ENCODE measurements around the gene FSTL3.

Gene FSTL3

DNA sequence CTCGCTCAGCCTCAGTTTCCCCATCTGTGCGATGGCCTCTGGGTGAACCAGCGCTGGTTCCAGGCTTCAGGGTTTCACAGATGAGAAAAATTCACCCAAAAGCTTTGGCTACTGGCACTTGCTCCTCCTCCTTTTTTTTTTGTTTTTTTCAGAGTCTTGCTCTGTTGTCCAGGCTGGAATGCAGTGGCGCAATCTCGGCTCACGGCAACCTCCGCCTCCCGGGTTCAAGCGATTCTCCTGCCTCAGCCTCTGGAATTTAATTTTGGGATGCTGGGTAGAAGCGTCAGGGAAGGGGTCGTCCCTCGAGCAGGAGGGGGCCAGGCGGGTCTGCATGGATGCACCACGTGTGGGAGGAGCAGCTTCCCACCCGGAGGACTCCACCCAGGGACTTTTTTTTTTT, 12.0 kb downstream of the FSTL3 start:
- no peaks in the 10 kb centered on the region for H3K4me1 ChIP-seq (ENCODE audit: control insufficient read depth, low read depth, low read length)
- H3K36me3 ChIP-seq (ENCODE audit: control insufficient read depth, insufficient read depth, low read length), result no peaks in the 10 kb centered on the region
- no peak for DNase-seq
- H2AK5ac ChIP-seq (ENCODE audit: low read length), result no peak overlapping the region
- H3K18ac ChIP-seq (ENCODE audit: low read length), result no peak overlapping the region
- H3K79me1 ChIP-seq (ENCODE audit: low read length), result no peaks in the 10 kb centered on the region
- no peak overlapping the region for H3K27ac ChIP-seq (ENCODE audit: low read depth, low read length)
- no peak overlapping the region for H3K4ac ChIP-seq (ENCODE audit: low read depth, low read length)
- no peak overlapping the region for H2BK15ac ChIP-seq (replicated peaks; ENCODE audit: low read depth)
- H3K9ac ChIP-seq (ENCODE audit: low read length), result no peak overlapping the region
- no peak overlapping the region for H3K23ac ChIP-seq (ENCODE audit: low read length)
- no peaks in the 10 kb centered on the region for H3K27me3 ChIP-seq (ENCODE audit: insufficient read depth, low read length, poor library complexity)
- H3K4me2 ChIP-seq (ENCODE audit: low read length), result no peak overlapping the region
- H2BK5ac ChIP-seq (ENCODE audit: low read length), result no peak overlapping the region
- no peaks in the 10 kb centered on the region for H3K79me2 ChIP-seq (ENCODE audit: control insufficient read depth, insufficient read depth, low read length)
- WGBS (ENCODE audit: extremely low coverage, insufficient coverage, low lambda C conversion rate), result no CpG with 5 or more reads among the region's 15 CpGs
- H4K8ac ChIP-seq (ENCODE audit: low read depth, low read length), result no peak overlapping the region
- H3K4me3 ChIP-seq (ENCODE audit: low read length), result no peak overlapping the region
- no peak overlapping the region for H3K56ac ChIP-seq (ENCODE audit: low read length)
- H4K5ac ChIP-seq (ENCODE audit: low read length), result no peak overlapping the region
- H2BK120ac ChIP-seq (ENCODE audit: low read depth, low read length), result no peak overlapping the region

DNA sequence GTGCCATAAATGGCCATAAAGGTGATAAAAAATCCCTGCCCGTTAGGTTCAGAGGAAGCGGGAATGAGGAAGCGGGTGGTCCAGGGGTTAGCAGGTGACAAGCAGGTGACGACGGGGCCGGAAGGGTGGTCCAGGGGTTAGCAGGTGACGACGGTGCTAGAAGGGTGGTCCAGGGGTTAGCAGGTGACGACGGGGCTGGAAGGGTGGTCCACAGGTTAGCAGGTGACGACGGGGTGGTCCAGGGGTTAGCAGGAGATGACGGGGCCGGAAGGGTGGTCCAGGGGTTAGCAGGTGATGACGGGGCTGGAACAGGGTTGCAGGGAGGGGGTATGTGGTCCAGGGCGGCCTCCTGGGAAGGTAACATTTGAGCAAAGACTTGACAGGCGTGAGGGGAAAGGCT, 12.8 kb downstream of the FSTL3 start:
- Histone ChIP-seq H3K4ac (ENCODE audit: low read depth, low read length) (no peak overlapping the region), H3K27me3 (ENCODE audit: insufficient read depth, low read length, poor library complexity) (no peaks in the 10 kb centered on the region), H3K4me2 (ENCODE audit: low read length) (no peak overlapping the region), H3K4me1 (ENCODE audit: control insufficient read depth, low read depth, low read length) (no peaks in the 10 kb centered on the region), H2AK5ac (ENCODE audit: low read length) (no peak overlapping the region), H2BK15ac (replicated peaks; ENCODE audit: low read depth) (no peak overlapping the region), H3K79me2 (ENCODE audit: control insufficient read depth, insufficient read depth, low read length) (no peaks in the 10 kb centered on the region), H2BK5ac (ENCODE audit: low read length) (no peak overlapping the region), H3K4me3 (ENCODE audit: low read length) (no peak overlapping the region), H3K9ac (ENCODE audit: low read length) (no peak overlapping the region), H3K56ac (ENCODE audit: low read length) (no peak overlapping the region), H3K23ac (ENCODE audit: low read length) (no peak overlapping the region), H4K8ac (ENCODE audit: low read depth, low read length) (no peak overlapping the region), H3K79me1 (ENCODE audit: low read length) (no peaks in the 10 kb centered on the region), H3K27ac (ENCODE audit: low read depth, low read length) (no peak overlapping the region), H2BK120ac (ENCODE audit: low read depth, low read length) (no peak overlapping the region), H3K18ac (ENCODE audit: low read length) (no peak overlapping the region), H4K5ac (ENCODE audit: low read length) (no peak overlapping the region), H3K36me3 (ENCODE audit: control insufficient read depth, insufficient read depth, low read length) (no peaks in the 10 kb centered on the region)
- no CpG with 5 or more reads among the region's 17 CpGs for WGBS (ENCODE audit: extremely low coverage, insufficient coverage, low lambda C conversion rate)
- DNase-seq, result no peak

DNA sequence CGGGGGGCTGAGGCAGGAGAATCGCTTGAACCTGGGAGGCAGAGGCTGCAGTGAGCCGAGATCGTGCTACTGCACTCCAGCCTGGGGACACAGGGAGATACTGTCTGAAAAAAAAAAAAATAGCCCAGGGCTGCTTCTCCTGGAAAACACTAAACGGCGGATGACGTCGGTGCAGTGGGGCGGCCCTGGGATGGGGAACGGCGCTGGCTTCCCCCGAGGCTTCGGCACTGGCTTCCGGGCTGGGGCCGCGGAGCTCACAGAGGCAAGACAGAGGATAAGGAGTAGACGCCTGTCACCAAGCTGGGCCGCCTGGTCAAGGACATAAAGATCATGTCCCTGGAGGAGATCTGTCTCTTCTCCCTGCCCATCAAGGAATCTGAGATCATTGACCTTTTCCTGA, 14.0 kb downstream of the FSTL3 start:
- no CpG with 5 or more reads among the region's 18 CpGs for WGBS (ENCODE audit: extremely low coverage, insufficient coverage, low lambda C conversion rate)
- Histone ChIP-seq H3K18ac (ENCODE audit: low read length) (no peak overlapping the region), H3K4ac (ENCODE audit: low read depth, low read length) (no peak overlapping the region)

DNA sequence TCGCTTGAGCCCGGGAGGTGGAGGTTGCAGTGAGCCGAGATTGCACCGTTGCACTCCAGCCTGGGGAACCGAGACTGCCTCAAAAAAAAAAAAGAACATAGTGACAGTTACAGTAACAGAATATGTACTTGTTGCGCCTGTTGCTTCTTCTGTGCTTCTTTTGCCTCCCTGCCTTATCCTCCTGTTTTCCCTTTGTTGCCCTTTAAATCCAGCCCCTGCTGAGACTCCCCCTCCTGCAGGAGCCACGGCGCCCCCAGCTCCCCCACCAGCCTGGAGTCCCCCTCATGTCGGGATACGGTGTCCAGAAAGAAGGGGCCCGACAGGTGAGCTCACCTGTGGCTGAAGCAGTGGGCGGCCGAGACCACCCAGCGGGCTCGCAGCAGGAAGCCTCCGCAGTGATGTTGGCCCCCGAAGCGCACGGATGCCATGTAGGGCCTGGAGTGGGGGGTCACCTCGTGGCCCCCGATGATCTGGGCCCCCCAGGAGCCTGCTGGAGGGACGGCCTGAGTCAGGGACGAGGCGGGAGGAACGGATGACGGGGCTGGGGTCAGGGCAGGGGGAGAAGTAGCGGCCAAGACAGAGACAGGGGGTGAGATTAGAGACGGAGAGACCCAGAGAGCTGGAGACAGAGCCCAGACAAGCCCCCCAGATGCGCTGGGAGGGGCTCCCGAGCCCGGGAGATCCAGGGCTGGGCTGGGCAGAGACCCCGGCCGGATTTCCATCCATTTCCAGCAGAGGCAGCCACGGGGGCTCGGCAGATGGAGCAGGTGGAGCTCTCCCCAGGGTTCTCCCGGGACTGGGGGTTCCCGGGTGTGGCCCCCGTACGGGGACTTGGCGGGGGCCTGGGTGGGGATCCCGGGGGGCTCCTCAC, 18.5 kb downstream of the FSTL3 start:
- no peak overlapping the region for H2BK120ac ChIP-seq (ENCODE audit: low read depth, low read length)
- no peak overlapping the region for H2AK5ac ChIP-seq (ENCODE audit: low read length)
- no peak overlapping the region for H2BK15ac ChIP-seq (replicated peaks; ENCODE audit: low read depth)
- no peak overlapping the region for H2BK5ac ChIP-seq (ENCODE audit: low read length)
- no peaks in the 10 kb centered on the region for H3K79me1 ChIP-seq (ENCODE audit: low read length)
- H3K4ac ChIP-seq (ENCODE audit: low read depth, low read length), result no peak overlapping the region
- H3K79me2 ChIP-seq (ENCODE audit: control insufficient read depth, insufficient read depth, low read length), result no peaks in the 10 kb centered on the region
- H3K9ac ChIP-seq (ENCODE audit: low read length), result no peak overlapping the region
- H3K4me3 ChIP-seq (ENCODE audit: low read length), result no peak overlapping the region
- H3K18ac ChIP-seq (ENCODE audit: low read length), result no peak overlapping the region
- no peak overlapping the region for H3K23ac ChIP-seq (ENCODE audit: low read length)
- no peak overlapping the region for H4K8ac ChIP-seq (ENCODE audit: low read depth, low read length)
- no peaks in the 10 kb centered on the region for H3K36me3 ChIP-seq (ENCODE audit: control insufficient read depth, insufficient read depth, low read length)
- no peak overlapping the region for H3K56ac ChIP-seq (ENCODE audit: low read length)
- H3K4me1 ChIP-seq (ENCODE audit: control insufficient read depth, low read depth, low read length), result no peaks in the 10 kb centered on the region
- no peak for DNase-seq
- no peak overlapping the region for H3K27ac ChIP-seq (ENCODE audit: low read depth, low read length)
- no CpG with 5 or more reads among the region's 41 CpGs for WGBS (ENCODE audit: extremely low coverage, insufficient coverage, low lambda C conversion rate)
- H3K27me3 ChIP-seq (ENCODE audit: insufficient read depth, low read length, poor library complexity), result no peaks in the 10 kb centered on the region
- no peak overlapping the region for H4K5ac ChIP-seq (ENCODE audit: low read length)
- H3K4me2 ChIP-seq (ENCODE audit: low read length), result no peak overlapping the region

More for the DNA sequence above, 14.0 kb downstream of the FSTL3 start:
- Histone ChIP-seq H3K79me2 (ENCODE audit: control insufficient read depth, insufficient read depth, low read length) (no peaks in the 10 kb centered on the region), H3K9ac (ENCODE audit: low read length) (no peak overlapping the region), H2BK15ac (replicated peaks; ENCODE audit: low read depth) (no peak overlapping the region), H2BK5ac (ENCODE audit: low read length) (no peak overlapping the region), H3K27ac (ENCODE audit: low read depth, low read length) (no peak overlapping the region), H4K8ac (ENCODE audit: low read depth, low read length) (no peak overlapping the region), H3K4me1 (ENCODE audit: control insufficient read depth, low read depth, low read length) (no peaks in the 10 kb centered on the region), H3K56ac (ENCODE audit: low read length) (no peak overlapping the region), H2AK5ac (ENCODE audit: low read length) (no peak overlapping the region), H3K27me3 (ENCODE audit: insufficient read depth, low read length, poor library complexity) (no peaks in the 10 kb centered on the region), H3K4me3 (ENCODE audit: low read length) (no peak overlapping the region), H2BK120ac (ENCODE audit: low read depth, low read length) (no peak overlapping the region), H4K5ac (ENCODE audit: low read length) (no peak overlapping the region), H3K23ac (ENCODE audit: low read length) (no peak overlapping the region), H3K36me3 (ENCODE audit: control insufficient read depth, insufficient read depth, low read length) (no peaks in the 10 kb centered on the region), H3K79me1 (ENCODE audit: low read length) (no peaks in the 10 kb centered on the region), H3K4me2 (ENCODE audit: low read length) (no peak overlapping the region)
- no peak for DNase-seq

DNA sequence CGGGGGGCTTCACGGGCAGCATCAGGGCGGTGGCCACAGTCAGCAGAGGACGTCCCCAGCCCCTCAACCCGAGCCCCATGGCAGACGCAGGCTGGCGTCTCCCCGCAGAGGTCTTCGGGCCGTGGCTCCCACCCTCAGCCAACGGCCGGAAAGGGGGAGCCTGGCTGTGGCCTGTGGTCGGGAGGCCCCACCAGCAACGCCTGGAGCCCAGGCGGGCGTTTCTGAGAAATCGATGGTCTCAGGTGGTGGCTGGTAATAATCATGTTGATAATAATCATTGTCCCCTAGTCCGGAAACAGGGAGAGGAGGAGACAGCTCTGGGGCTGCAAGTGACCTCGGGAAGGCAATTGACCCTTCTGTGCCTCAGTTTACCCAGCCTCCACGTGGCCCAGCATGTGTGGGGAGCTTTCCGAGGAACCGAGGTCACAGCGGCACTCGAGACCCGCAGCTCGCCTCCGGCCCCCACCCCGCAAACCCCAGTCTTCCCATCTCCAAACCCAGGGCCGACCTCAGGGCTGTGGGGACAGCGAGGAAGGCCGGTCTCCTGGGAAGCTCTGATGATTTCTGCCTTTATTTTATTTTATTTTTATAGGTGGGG, 19.3 kb downstream of the FSTL3 start, which contains the start of gene PRSS57:
Gene PRSS57 (minus strand): TSS at position 101 of the 598 bp plus-strand sequence. CDS start 22 bp downstream, at position 79.
- no peak within 1 kb of the TSS for H3K4me2 ChIP-seq (ENCODE audit: low read length)
- H3K56ac ChIP-seq (ENCODE audit: low read length), result no peak within 1 kb of the TSS
- no peak within 1 kb of the TSS for H3K18ac ChIP-seq (ENCODE audit: low read length)
- no peak within 1 kb of the TSS for H3K4me3 ChIP-seq (ENCODE audit: low read length)
- no peak within 1 kb of the TSS for H3K27ac ChIP-seq (ENCODE audit: low read depth, low read length)
- H3K79me1 ChIP-seq (ENCODE audit: low read length), result no peaks in the 10 kb centered on the region
- H2AK5ac ChIP-seq (ENCODE audit: low read length), result no peak within 1 kb of the TSS
- H2BK15ac ChIP-seq (replicated peaks; ENCODE audit: low read depth), result no peak within 1 kb of the TSS
- no peak within 1 kb of the TSS for H3K9ac ChIP-seq (ENCODE audit: low read length)
- WGBS (ENCODE audit: extremely low coverage, insufficient coverage, low lambda C conversion rate), result no CpG with 5 or more reads among the region's 31 CpGs
- DNase-seq, result no peak
- H3K27me3 ChIP-seq (ENCODE audit: insufficient read depth, low read length, poor library complexity), result no peaks in the 10 kb centered on the region
- no peak within 1 kb of the TSS for H2BK120ac ChIP-seq (ENCODE audit: low read depth, low read length)
- H4K5ac ChIP-seq (ENCODE audit: low read length), result no peak within 1 kb of the TSS
- no peaks in the 10 kb centered on the region for H3K79me2 ChIP-seq (ENCODE audit: control insufficient read depth, insufficient read depth, low read length)
- no peak within 1 kb of the TSS for H4K8ac ChIP-seq (ENCODE audit: low read depth, low read length)
- H3K4ac ChIP-seq (ENCODE audit: low read depth, low read length), result no peak within 1 kb of the TSS
- H3K36me3 ChIP-seq (ENCODE audit: control insufficient read depth, insufficient read depth, low read length), result no peaks in the 10 kb centered on the region
- no peak within 1 kb of the TSS for H2BK5ac ChIP-seq (ENCODE audit: low read length)
- H3K23ac ChIP-seq (ENCODE audit: low read length), result no peak within 1 kb of the TSS
- no peaks in the 10 kb centered on the region for H3K4me1 ChIP-seq (ENCODE audit: control insufficient read depth, low read depth, low read length)

All from mesendoderm (in vitro differentiated cells).